NOMO-1 treated with dmso at 0.1 percent for 144 hours (cell line): ENCODE data around the gene PTPRN2.
A peak's percentile ranks its signal among the peaks of the same experiment; 100 is the strongest.

Experiments
- DNase-seq: peaks from one replicate; lab custom pipeline; 2025; ENCODE audit not compliant: unreplicated experiment; lab: John Stamatoyannopoulos, UW

The PTPRN2 gene

DNA sequence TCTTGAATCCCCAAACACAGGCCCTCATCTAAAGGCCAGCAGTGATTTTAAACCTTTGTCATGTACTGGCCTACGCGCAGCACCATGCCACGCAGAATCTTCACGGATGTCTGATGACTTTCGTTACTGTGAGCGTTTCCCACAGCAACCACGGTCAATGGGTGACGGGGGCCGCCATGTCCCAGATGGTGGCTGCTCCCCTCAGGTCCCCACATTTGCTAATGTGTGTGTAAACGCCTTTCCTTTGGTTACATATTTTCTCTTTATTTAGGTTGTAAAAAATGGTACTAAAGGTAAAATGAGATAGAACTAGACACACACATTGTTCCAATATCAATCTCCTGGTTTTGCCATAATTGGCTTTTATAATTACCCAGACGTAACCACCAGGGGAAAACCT is 699.0 kb downstream of the PTPRN2 start:
- no peak for DNase-seq

DNA sequence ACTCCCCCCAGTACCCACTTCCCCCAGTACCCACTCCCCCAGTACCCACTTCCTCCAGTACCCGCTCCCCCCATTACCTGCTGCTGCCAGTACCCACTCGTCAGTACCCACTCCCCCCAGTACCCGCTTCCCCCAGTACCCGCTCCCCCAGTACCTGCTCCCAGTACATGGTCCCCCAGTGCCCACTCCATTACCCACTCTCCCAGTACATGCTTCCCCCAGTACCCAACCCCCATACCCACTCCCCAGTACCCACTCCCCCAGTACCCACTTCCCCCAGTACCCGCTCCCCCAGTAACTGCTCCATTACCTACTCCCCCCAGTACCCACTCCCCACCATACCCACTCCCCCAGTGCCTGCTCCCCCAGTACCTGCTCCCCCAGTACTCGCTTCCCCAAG is 700.2 kb downstream of the PTPRN2 start:
- no peak for DNase-seq

DNA sequence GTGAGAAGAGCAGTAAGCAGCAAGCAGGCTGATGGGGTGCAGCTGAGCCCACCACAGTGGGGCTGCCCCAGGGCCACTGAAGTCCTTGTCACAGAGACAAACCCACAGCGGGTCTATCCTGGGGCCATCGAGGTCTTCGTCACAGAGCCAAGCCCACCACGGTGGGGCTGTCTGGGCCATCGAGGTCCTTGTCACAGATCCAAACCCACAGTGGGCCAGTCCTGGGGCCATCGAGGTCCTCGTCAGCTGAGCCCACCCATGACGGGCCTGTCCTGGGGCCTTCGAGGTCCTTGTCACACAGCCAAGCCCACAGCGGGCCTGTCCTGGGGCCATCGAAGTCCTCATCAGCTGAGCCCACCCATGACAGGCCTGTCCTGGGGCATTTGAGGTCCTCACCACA is 700.9 kb downstream of the PTPRN2 start:
- no peak for DNase-seq

DNA sequence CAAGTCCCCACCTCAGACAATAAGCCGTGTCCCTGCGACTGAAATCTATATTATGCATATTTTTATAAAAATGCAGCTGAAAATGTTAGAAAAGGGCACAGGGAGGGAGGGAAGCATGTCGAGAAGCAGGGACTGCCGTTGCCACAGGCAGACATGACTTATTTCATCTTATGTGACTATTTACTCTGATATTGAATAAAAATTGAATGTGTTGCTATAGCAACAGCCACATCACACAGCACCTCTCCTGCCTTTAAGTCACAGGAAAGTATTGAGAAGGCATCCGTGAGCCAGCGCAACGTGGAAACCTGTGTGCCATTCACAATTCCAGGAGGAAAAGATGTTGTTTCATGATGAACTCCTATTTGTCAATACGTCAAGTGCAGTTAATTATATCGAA is 701.4 kb downstream of the PTPRN2 start:
- DNase-seq, result no peak

DNA sequence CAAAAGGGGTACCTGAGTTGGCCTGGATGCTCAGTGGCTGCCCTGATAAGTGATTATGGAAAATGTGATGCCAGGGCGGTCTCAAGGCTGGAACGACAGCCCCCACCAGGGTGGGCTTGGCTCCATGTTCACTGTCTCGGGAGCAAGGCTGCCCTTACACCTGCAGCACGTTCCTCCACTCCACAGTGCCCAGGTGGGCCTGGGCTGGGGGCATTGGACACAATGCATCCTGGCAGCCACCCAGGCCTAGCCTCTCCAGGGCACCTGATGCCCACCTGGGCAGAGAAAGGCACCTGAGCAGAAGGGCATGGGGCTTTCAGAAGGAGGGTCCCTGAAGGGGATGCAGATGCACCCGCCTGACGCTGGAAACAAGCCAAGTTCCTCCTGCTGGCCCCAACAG is 702.5 kb downstream of the PTPRN2 start:
- DNase-seq, result no peak

DNA sequence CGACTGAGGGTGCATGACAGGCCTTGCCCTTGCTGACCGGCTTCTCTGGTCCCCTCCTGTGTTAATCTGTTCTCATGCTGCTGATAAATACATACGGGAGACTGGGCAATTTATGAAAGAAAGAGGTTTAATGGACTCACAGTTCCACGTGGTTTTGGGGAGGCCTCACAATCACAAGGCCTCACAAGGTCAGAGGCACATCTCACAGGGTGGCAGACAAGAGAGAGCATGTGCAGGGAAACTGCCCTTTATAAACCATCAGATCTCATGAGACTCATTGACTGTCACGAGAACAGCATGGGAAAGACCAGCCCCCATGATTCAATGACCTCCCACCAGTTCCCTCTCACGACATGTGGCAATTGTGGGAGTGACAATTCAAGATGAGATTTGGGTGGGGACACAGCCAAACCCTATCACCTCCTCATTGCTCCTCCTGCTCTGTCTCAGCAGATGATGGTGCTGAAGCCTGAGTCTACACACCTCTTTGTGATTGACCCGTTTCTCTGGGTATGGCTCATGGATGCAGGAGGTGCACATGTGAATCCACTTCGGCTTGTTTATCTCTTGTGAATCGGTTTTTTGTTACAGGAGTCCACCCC is 703.1 kb downstream of the PTPRN2 start:
- DNase-seq, result no peak

DNA sequence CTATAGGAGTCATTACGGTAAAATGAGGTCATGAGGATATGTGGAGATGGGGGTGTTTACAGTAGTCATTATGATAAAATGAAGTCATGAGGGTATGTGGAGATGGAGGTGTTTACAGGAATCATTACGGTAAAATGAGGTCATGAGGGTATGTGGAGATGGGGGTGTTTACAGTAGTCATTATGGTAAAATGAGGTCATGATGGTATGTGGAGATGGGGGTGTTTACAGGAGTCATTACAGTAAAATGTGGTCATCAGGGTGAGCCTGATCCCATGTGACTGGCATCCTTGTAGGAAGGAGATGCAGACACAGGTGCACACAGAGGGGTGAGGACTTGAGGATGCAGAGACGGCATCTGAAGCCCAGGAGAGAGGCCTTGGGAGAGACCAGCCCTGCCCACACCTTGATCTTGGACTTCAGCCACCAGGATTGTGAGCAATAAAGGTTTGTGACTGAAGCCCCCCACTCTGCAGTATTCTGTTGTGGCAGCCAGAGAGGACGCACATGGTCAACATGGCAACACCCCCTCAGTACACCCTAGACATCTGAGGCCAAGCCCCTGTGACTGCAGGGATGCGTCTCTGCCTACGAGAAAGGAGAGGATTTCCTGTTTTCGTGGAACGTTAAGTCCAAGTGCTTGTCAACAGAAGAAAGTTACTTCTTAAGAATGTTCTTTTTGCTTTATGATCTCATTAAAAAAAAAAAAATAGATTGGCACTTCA is 706.4 kb downstream of the PTPRN2 start:
- DNase-seq, result no peak

DNA sequence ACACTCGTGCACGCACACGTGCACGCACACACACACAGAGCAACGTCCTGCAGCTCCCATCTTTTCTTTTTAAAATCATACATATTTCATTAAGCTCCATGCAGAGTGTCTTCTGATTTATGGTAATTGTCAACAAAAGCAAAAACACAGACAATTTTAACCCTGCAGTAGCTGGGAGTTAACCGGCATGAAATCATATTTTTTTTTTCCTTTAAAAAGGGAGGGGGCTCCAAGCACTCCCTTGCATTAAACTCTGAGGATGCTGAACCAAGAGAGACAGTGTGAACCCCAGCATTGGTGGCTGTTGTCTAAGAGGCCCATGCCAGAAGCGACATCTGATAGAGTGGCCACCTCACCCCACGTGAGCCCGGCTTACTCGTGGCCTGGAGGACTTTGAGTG is 708.2 kb downstream of the PTPRN2 start:
- no peak for DNase-seq

DNA sequence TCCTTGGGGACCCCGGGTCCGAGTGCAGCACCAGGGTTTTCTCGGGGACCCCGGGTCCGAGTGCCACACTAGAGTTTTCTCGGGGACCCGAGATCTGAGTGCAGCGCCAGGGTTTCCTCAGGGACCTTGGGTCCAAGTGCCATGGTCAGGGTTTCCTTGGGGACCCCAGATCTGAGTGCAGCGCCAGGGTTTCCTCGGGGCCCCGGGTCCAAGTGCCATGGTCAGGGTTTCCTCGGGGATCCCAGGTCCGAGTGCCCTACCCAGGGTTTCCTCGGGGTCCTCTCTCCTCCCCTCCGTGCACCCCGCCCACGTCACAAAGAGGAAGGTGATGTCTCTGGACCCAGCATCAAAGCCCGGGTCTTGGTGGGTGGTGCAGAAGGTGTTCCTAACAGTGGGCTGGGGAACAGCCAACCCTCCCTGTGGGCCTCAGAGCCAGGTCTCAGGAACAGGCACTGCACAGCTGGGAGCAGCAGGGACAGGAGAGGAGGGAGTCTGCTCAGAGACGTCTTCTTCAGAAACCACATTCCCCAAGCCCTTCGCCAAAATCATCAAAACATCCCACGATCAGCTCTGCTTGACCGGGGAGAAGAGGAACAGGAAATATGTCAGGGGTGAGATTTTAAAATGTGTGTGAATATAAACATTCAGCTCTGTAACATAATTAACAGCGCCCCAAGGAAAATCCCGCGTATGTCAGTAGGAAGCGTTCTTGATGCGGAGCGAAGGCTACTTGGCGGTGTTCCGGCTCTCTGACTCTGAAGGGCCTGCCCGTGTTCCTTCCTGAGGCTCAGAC is 710.1 kb downstream of the PTPRN2 start:
- no peak for DNase-seq

DNA sequence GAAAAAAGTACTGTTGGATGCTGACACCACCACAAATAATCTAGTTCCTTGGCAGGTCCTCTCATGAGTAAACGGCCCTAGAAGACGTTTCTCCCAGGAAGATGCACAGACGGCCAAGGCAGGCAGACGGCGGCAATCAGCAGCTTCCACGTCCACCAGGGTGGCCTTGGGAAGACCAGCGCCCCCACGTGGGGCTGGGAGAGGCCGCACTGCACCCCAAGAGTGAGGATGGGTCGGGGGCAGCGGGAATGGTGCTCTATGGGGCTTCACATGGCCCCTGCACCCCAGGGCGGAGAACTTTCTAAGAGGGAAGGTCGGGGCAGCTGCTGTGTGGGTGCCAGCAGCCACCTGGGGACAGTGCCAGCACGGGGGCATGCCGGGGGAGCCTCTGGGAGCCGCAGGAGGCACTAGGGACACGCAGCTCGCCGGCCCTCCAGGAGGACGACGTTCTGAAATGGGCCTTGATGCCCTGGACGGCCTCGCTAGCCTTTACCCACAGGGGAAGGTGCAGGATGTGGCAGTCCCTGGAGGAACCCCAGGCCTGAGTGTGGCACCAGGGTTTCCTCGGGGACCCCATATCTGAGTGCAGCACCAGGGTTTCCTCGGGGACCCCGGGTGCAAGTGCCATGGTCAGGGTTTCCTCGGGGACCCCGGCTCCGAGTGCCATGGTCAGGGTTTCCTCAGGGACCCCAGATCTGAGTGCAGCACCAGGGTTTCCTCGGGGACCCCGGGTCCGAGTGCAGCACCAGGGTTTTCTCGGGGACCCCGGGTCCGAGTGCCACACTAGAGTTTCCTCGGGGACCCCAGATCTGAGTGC is 710.9 kb downstream of the PTPRN2 start:
- DNase-seq, result no peak

DNA sequence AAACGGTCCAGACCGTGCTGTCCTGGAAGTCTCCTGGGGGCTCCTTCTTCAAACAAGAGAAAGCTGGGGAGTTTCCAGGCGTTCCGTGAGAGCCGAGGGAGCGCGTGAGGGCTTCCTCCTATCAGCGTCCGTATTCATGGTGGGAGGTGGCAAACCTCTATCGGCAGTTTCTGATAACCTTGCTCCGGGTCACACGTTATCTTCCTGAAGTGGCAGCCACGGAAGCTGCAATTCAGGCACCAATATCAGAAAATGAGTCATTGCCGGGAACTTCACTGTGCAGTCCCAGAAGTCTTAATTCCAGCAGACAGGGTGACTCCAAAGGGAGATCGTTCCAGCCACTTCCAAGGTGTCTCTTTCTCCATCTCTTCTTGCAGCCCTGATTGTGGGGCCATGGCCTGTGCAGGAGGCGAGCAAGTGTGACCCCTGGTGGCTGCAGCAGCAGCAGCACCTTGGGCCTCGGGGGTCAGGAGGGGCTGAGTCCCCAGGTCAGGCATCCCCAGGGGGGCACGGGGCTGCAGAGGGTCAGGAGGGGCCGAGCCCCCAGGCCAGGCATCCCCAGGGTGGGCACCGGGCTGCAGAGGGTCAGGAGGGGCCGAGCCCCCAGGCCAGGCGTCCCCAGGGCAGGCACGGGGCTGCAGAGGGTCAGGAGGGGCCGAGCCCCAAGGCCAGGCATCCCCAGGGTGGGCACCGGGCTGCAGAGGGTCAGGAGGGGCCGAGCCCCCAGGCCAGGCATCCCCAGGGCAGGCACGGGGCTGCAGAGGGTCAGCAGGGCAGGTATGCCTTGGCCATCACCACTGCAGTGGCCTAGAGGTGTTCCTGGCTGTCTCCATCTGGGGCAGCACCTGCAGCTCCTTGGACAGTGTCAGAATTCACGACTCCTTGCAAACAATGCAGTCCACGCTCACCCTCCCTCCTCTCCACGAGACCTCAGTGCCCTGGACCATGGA is 712.1 kb downstream of the PTPRN2 start:
- DNase-seq, result peak; percentile 34

DNA sequence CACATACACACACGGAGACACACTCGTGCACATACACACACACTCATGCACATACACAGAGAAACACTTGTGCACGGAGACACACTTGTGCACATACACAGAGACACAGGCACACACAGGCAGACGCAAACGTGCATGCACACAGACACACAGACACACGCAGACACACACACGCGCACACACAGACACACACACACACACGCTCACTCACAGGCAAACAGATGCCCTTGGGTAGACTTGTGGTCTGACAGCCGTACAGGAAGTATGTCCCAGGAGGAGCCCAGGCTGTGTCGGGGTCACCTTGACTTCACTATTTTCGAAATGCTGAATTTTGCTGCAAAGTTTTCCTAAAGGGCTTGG is 712.8 kb downstream of the PTPRN2 start:
- peak; percentile 34 for DNase-seq

DNA sequence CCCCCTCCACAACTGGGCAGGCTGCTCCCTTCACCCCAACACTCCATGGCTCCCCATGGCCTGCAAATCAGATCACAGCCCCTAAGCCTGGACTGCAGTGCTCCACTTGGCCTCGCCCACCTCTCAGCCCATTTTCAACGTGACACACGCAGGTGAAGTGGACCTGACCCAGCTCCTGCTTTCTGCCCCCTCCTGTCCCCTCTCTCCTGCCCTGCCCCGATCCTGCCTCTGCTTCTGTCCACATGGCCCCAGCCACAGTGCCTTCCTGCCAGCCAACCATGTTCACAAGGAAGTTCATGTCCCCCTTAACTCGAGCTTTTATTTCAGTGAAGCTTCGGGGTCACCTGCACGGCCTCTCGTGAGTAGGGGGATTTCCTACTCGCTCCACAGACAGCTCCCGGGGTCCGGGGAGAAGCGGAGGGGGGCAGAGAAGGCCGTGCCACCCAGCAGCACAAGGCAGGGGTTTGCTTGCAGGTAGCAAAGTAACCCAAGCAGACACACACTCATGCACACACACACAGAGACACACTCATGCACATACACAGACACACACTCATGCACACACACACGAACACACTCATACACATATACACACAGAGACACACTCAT is 713.3 kb downstream of the PTPRN2 start:
- no peak for DNase-seq

DNA sequence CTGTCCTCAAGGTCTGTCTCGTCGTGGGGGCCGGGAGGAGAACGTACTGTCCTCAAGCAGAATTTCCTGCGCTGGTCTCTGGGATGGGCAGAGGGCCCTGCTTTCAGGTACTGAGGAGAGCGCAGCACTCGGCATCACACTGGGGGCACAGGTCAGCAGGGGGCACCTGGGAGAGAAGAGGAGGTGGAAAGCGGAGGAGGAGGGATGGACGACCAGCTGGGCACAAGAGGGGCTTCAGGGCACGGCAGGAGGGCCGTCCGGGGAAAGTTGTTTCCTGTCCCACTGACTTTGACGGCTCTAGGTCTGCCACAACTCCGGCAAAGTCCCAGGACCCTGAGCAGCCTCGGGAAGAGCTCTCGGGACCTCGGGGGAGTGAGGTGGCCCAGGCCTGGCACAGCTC is 714.0 kb downstream of the PTPRN2 start:
- no peak for DNase-seq

DNA sequence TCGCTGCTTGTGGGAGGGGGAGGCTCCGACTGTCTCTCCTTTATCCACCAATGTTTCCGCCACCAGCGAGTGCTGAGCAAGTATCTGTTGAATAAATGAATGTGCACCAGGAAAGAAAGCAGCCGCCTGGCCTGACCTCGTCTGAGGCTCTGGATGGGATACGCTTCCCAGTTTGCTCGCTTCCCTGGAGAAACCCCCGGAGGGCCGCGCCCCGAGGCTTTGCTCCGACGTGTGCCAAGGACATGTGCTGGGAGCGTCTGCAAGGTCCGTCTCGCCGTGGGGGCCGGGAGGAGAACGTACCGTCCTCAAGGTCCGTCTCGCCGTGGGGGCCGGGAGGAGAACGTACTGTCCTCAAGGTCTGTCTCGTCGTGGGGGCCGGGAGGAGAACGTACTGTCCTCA is 714.4 kb downstream of the PTPRN2 start:
- no peak for DNase-seq

DNA sequence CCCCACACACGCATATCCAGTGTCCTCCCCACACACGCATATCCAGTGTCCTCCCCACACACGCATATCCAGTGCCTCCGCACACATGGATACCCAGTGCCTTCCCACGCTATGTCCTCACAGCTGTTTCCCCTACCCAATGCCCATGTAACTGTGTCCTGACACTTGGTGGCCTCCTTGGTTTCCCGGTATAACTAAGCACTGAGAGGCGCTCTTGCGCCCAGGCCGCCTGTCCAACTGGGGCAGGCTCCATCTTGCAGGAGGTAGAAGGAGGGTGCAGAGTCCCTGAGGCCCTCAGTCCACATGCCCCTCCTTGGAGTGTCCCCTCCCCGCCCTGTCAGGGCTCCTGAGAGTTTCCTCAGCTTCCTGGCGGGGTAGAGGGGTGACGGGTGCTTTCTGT is 715.2 kb downstream of the PTPRN2 start:
- no peak for DNase-seq

DNA sequence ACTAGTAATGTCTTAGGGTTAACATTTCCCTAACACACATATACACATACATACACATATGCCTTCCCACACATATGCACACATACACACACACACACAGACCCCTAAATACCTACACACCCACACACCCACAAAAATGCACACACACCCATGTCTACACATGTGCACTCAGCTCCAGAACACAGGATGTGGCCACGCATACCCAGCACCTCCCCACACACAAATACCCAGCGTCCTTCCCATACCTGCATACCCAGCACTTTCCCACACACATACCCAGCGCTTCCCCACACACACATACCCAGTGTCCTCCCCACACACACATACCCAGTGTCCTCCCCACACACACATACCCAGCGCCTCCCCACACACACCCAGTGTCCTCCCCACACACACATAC is 715.9 kb downstream of the PTPRN2 start:
- no peak for DNase-seq

DNA sequence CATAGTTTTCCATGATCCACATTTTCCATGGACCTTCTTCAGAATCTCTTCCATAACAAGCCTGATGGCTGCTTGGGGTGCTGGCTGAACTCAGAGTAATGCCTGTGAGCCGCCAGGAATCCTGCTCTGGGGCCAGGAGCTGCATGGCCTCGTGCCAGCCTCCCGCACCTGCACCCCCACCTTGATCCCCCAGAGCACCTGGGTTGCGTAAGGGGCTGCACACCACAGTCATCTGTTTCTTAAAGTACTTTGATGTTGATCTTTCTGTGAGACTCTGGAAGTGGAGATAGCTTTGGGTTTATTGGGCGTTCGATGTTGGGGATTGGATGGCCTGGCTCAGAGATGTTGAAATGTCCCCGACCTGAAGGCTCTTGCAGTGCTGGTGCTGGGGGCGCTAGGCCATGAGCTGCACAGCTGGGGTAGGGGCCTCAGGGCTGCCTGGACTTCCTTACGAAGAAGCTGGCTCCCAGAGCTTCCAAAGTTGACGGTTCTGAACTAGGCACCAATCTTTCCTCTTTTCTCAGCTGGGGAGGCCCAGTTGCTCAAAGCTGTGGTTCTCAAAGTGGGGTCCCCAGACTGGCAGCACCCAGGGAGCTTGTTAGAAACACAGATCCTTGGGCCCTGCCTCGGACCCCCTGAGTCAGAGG is 716.9 kb downstream of the PTPRN2 start:
- DNase-seq, result no peak

DNA sequence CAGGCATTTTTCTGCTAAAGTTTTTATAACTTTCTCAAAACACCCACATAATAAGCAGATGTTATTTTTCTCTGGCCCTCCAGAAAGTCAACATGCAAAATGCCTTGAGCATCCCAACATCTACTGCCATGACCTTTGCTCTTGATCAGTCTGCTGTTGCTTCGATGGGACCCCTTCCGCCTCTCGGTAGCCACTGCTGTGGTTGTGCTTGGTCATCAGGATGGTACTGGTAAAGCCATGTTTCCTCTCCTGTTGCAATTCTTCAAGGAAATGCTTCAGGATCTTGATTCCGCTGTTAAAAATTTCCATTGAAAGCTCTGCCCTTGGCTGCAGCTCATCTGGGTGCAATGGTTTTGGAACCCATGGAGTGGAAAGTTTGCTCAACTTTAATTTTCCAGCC is 717.8 kb downstream of the PTPRN2 start:
- DNase-seq, result no peak
